Large intestine (tissue), 3 donors: ENCODE data around the gene NAA15. TPM values are rescaled to one million over a fixed set of nuclear protein-coding genes. Genes with fewer than 3 reads are reported as not detected.
"Not testable (repeated sequence)": the region's sequence is repeated elsewhere in the genome, so short reads cannot be mapped to it uniquely, and the experiment has no call there.

Experiments
- DNase-seq, 2 donors: peaks; one replicate each; pipeline versions ENCODE4 v3.0.0 to v3.0.0-alpha.2; 2013
- H3K27ac ChIP-seq: one replicate; pipeline ENCODE4 v1.5.1; 2013; ENCODE audit warnings: low read length
- H3K27me3 ChIP-seq: 2 replicates; pipeline ENCODE4 v1.6.1; 2013; ENCODE audit warnings: low read length; ENCODE audit not compliant: control insufficient read depth, insufficient read depth
- H3K36me3 ChIP-seq: 2 replicates; pipeline ENCODE4 v1.6.1; 2013; ENCODE audit warnings: low read length; ENCODE audit not compliant: control insufficient read depth, insufficient read depth
- H3K4me1 ChIP-seq: one replicate; pipeline ENCODE4 v1.6.1; 2013; ENCODE audit warnings: low read length; ENCODE audit not compliant: control insufficient read depth, insufficient read depth
- H3K4me3 ChIP-seq: one replicate; pipeline ENCODE4 v1.5.1; 2013; ENCODE audit warnings: low read length
- H3K9me3 ChIP-seq: one replicate; pipeline ENCODE4 v1.6.1; 2013; ENCODE audit warnings: mild to moderate bottlenecking, low read depth, low read length, moderate library complexity; ENCODE audit not compliant: control insufficient read depth
- WGBS: methylation state at CpG from one replicate; pipeline ENCODE4 v1.1.5; 2013; ENCODE audit warnings: low lambda C conversion rate; ENCODE audit not compliant: insufficient coverage; 5-methylcytosine and 5-hydroxymethylcytosine counted together
- polyA plus RNA-seq: library from polyadenylated mRNA; unstranded; fragments of 120-200 nt; gene quantifications from one replicate; pipeline ENCODE4 v1.2.1, GENCODE V29; 2013

The NAA15 gene
- polyA plus RNA-seq, 1 donor: 24.2 TPM

DNA sequence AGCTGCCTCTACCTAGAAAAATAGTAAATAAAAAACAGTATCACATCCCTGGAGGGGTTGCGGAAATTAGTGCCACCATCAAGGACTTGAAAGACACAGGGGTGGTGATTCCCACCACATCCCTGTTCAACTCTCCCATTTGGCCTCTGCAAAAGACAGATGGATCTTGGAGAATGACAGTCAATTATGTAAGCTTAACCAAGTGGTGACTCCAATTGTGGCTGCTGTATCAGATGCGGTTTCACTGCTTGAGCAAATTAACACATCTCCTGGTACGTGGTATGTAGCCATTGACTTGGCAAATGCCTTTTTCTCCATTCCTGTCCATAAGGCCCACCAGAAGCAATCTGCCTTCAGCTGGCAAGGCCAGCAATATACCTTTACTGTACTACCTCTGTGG lies 143.6 kb downstream of the NAA15 start:
- WGBS: no CpG with 5 or more reads among the region's 3 CpGs
- H3K9me3 ChIP-seq: peaks cover 14% of the 10 kb centered on the region
- not testable (repeated sequence) for H3K4me3 ChIP-seq, H3K27me3 ChIP-seq, DNase-seq, H3K36me3 ChIP-seq, H3K27ac ChIP-seq, H3K4me1 ChIP-seq

DNA sequence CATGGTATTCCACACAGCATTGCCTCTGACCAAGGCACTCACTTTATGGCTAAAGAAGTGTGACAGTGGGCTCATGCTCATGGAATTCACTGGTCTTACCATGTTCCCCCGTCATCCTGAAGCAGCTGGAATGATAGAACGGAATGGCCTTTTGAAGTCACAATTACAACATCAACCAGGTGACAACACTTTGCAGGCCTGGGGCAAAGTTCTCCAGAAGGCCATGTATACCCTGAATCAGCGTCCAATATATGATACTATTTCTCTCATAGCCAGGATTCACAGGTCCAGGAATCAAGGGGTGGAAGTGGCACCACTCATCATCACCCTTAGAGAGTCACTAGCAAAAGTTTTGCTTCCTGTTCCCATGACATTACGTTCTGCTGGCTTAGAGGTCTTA lies 145.8 kb downstream of the NAA15 start:
- H3K4me3 ChIP-seq, H3K9me3 ChIP-seq, H3K27ac ChIP-seq, H3K36me3 ChIP-seq, H3K27me3 ChIP-seq, H3K4me1 ChIP-seq: not testable (repeated sequence)
- DNase-seq: peak in 1 of 2 donors; percentile 54
- WGBS: no CpG with 5 or more reads among the region's 4 CpGs

DNA sequence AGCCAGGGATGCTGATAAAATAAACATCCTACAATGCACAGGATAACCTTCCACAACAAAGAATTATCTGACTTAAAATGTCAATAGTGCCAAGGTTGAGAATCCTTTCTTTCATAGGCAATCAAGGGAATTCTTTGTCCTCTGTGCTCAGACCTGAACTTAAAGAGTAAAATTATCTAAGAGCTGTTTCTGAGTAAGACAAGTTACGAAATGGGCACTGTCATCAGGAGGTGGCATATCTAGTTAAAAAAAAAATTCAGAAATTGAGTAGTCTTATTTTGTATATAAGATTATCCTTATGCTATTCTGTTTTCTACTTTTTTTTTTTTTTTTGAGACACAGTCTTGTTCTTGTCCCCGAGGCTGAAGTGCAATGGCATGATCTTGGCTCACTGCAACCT lies 149.3 kb downstream of the NAA15 start:
- Histone ChIP-seq H3K27me3 (no peaks in the 10 kb centered on the region), H3K4me3 (no peak overlapping the region), H3K4me1 (peaks cover 3% of the 10 kb centered on the region), H3K9me3 (no peaks in the 10 kb centered on the region), H3K36me3 (no peaks in the 10 kb centered on the region), H3K27ac (no peak overlapping the region)
- WGBS: no CpG with 5 or more reads among the region's 2 CpGs
- DNase-seq: no peak

- no CpG with 5 or more reads among the region's 1 CpG for WGBS
- no peaks in the 10 kb centered on the region for H3K9me3 ChIP-seq
- H3K27me3 ChIP-seq: no peaks in the 10 kb centered on the region
- H3K4me3 ChIP-seq: peak overlapping the region; percentile 97
- DNase-seq: no peak
- no peaks in the 10 kb centered on the region for H3K36me3 ChIP-seq
- peaks cover 9% of the 10 kb centered on the region for H3K4me1 ChIP-seq
- peak overlapping the region; percentile 100 for H3K27ac ChIP-seq
These were observed 150.7 kb downstream of the NAA15 start for GRCh38 chr4:139451997-139452396.

- Histone ChIP-seq H3K4me1 (peaks cover 9% of the 10 kb centered on the region), H3K9me3 (no peaks in the 10 kb centered on the region), H3K27me3 (no peaks in the 10 kb centered on the region), H3K4me3 (peak overlapping the region; percentile 97), H3K36me3 (no peaks in the 10 kb centered on the region), H3K27ac (peak overlapping the region; percentile 100)
- peak; percentile 73 to 87 for DNase-seq
- WGBS: no CpG with 5 or more reads among the region's 15 CpGs
These were observed 151.7 kb downstream of the NAA15 start for GRCh38 chr4:139453041-139453370.

DNA sequence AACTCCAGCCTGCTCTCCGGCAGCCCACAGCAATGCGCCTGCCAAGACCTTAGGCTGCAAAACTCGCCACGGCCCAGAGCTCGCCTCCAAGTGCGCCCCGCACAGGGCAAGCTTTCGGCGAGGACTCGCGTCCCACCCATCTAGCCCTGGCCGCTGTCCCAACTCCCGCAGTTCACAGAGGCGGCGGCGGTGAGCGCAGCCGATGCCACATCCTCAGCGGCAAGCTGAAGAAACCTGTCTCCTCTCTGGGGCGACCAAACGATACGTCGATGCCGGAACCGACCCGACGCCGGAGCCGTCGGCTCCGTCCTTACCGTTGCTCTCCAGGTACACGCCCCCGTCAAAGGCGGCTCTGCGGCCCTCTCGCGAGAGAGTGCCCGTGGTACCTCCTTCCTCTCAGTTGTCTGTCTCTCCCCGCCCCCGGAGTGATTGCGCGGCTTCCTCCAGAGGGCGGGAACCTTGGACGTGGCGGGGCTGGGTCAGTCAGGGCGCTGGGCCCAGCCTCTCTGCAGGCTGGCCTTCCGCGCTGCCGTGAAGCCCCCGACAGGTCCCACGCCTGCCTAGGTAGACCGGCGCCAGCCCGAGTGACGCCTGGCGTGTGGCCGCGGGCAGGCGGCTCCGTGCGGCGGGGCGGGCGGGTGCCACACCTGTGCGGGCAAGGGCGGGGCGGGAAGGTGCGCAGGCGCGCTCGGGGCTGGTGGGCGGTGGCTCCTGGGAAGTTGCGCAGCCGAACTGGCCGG lies 152.2 kb downstream of the NAA15 start:
- Histone ChIP-seq H3K9me3 (no peaks in the 10 kb centered on the region), H3K4me3 (peak overlapping the region; percentile 97), H3K27ac (peak overlapping the region; percentile 100), H3K27me3 (no peaks in the 10 kb centered on the region), H3K36me3 (no peaks in the 10 kb centered on the region), H3K4me1 (peaks cover 9% of the 10 kb centered on the region)
- WGBS: no CpG with 5 or more reads among the region's 76 CpGs
- DNase-seq: peak; percentile 98

DNA sequence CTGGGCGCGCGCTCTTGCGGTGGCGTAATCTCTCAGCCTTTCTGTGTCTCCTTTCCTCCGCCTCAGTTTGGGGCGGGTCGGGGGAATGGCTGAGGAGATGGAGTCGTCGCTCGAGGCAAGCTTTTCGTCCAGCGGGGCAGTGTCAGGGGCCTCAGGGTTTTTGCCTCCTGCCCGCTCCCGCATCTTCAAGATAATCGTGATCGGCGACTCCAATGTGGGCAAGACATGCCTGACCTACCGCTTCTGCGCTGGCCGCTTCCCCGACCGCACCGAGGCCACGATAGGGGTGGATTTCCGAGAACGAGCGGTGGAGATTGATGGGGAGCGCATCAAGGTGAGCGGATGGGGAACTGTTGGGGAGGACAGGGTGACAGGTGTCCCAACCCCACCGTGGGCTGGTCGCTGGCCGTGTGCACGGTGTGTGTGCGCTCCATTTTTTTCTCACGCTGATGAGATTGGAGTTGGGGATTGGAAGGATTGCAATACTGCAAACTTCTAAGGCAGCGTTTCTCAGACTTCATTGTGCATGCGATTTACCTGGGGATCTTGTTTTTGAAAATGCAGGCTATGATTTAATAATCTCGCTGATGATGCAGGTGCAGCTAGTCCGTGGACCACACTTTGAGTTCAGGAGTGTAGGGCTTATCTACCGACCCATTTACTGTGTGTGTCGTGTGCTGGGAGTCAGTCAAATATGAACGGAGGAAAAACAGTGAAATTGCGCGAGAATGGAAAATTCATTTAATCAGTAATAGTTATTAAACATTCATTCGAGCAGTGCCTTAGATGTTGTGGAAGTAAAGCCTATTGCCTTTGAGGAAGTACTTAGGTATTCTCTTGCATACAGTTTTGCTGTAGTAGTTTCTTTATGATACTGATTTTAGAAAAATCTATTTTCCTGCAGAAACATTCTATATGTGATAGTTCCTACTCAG lies 153.1 kb downstream of the NAA15 start, which contains the start of gene RAB33B:
RAB33B (plus strand) TSS at position 11 of the 935 bp plus-strand sequence; CDS start at position 86, 75 bp downstream.
- Histone ChIP-seq H3K36me3 (no peaks in the 10 kb centered on the region), H3K9me3 (no peaks in the 10 kb centered on the region), H3K27me3 (no peaks in the 10 kb centered on the region), H3K27ac (peak within 1 kb of the TSS; percentile 100), H3K4me1 (peaks cover 9% of the 10 kb centered on the region), H3K4me3 (peak within 1 kb of the TSS; percentile 97)
- WGBS: 0% methylated on average over 3 of the region's 46 CpGs
- DNase-seq: peak in 1 of 2 donors; percentile 23

DNA sequence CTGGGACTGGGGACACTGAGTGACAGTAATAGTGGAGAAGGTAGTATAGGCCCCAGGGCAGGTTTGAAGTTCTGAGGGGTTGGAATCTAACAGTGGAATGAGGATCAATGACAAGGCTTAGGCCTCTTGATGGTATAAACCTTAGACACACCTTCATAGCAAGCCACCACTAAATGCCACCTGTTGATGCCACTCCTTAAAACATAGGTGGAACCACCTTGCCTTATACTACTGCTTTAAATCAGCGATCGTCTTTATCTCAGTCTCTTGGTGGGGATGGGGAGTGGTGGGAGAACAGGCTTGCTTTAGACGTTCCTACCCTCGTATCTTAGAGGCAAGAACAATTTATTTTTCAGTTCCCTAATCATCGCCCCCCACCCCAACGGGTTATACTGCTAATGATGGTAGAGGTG lies 153.8 kb downstream of the NAA15 start:
- no peaks in the 10 kb centered on the region for H3K9me3 ChIP-seq
- no CpG with 5 or more reads among the region's 6 CpGs for WGBS
- peak overlapping the region; percentile 97 for H3K4me3 ChIP-seq
- peak; percentile 14 to 56 for DNase-seq
- H3K4me1 ChIP-seq: peaks cover 8% of the 10 kb centered on the region
- H3K27me3 ChIP-seq: no peaks in the 10 kb centered on the region
- peak overlapping the region; percentile 100 for H3K27ac ChIP-seq
- H3K36me3 ChIP-seq: no peaks in the 10 kb centered on the region

DNA sequence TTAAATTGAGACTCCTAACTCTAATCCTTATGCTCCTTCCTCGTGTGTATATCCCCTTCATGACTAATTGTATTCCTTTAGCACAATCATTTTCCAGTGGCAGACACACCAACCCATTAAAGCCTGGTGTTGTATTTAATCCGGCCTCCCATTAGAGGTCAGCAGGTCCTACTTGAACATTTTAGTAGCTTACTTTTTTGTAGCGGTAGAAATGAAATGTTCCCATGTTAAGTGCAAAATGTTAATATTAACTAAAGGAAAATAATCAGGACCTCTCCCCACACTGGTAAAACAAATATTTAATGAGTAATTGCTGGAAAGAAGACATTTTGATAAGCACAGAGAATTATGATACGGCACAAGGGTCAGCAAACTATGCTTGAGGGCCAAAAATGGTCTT lies 156.0 kb downstream of the NAA15 start:
- 0% methylated on average over 1 of the region's 4 CpGs for WGBS
- peaks cover 6% of the 10 kb centered on the region for H3K4me1 ChIP-seq
- H3K9me3 ChIP-seq: no peaks in the 10 kb centered on the region
- DNase-seq: peak in 1 of 2 donors; percentile 20
- H3K36me3 ChIP-seq: no peaks in the 10 kb centered on the region
- no peak overlapping the region for H3K4me3 ChIP-seq
- H3K27ac ChIP-seq: no peak overlapping the region
- H3K27me3 ChIP-seq: no peaks in the 10 kb centered on the region

GRCh38 chr4:139458543-139458942 lies 157.2 kb downstream of the NAA15 start:
- H3K27ac ChIP-seq: no peak overlapping the region
- no peaks in the 10 kb centered on the region for H3K36me3 ChIP-seq
- WGBS: no CpG with 5 or more reads among the region's 1 CpG

More at GRCh38 chr4:139458543-139458942, 157.2 kb downstream of the NAA15 start:
- H3K9me3 ChIP-seq: no peaks in the 10 kb centered on the region
- H3K27me3 ChIP-seq: no peaks in the 10 kb centered on the region
- no peak overlapping the region for H3K4me3 ChIP-seq
- no peak for DNase-seq
- H3K4me1 ChIP-seq: peaks cover 6% of the 10 kb centered on the region
